GM21737 (cell line): Measurements from ENCODE around the gene ME3.

Source experiments
- ATAC-seq: cut with Tn5 transposase; IDR thresholded peaks from one replicate; pipeline ENCODE4 v1.9.1; 2021; ENCODE audit warnings: mild to moderate bottlenecking, moderate library complexity; ENCODE audit not compliant: unreplicated experiment

The ME3 gene

DNA sequence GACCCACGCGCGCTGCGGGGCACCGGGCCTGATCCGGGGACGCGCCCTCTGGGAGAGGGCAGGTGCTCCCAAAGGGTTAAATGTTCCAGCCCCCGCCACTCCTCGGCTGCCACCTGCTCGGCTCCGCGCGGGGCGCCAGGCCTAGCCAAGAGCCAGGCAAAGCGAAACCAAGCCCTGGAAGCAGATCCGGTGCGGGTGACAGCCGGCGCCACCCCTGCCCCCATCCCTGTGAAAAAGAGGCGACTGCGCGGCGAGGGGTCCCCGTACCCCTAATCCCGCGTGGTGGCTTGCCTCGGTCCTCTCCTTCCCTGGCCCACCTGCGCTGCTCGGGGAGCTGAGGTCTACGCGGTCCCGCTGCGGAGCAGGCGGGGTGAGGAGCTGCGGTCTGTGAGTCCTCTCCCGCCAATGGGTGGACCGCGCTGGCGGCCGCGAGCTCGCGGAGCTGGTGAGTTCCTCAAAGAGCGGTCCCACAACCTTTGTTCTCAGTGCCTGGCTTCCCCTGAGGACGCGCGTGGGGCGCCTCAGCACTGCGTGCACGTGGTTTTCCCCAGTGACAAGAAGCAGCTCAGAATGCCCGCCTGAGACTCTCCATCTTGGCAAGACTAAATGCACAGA lies at the start of gene ME3:
Gene ME3, minus strand, starts transcription at position 610 of the 615 bp plus-strand sequence.
- ATAC-seq, result no peak

DNA sequence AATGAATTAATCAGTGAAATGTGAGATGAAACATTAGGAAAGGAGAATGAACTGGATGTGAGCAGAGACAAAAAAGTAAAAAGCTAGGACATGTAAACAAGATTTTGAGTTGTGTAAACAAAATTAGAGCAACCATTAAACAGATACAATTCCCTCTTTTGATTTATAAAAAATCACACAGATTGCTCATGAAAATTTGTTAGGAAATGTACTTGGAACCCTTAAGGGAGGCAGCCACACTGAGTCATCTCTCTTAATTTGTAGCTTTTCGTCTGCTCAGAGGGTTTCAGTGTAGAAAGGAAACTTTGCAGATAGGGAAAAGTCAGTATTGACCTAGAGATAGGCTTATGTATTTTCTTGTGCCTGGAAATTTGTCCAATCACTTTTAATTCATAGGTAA lies 49.6 kb upstream of the ME3 start:
- ATAC-seq, result no peak

DNA sequence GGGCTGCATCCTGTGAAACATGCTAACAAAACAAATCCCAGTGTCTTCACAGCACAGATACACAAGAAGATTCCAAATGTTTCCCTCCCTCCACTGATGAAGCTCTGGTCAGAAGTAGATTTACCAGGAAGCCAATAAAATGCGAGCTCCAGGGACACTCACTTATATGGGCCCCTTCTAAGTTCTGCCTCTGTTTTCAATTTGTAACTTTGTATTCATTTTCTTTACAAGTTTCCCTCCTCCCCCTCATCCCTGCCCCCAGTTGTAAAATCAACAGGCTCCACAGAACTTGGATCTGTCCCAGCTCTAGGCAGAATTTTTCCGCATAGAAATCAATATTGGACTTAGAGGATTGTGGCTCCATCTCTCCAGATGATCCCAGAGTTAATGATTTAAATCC lies 48.1 kb upstream of the ME3 start:
- no peak for ATAC-seq

DNA sequence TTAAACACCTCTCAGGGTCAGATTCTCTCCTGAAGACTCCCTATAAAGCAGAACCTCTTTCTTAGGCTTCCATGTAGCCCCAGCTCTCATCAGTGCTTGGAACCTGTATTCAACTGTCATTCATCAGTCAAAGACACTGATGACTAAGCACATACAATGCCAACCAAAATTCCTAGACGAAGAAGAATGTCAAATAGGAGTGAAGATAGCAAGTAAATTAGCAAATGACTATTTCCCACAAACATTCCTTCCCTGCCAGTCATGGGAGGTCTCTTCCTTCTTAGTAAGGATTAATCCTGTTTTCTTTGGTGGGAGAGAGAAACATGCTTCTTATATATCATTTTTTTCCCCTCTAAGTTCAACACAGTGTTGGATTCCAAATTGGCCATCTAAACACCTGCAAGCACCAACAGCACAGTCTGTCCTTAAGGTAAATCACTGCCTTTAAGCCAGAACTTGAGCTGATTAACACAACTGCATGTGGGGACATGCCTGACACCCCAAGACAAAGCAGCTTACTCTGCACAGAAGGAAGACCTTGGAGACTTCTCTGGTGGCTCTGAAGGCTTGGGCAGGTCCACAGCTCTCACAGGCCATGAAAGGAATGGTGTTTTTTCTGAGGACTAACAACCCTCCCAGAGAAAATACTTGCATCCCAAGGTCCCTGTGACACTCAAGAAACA lies 47.5 kb upstream of the ME3 start:
- no peak for ATAC-seq

DNA sequence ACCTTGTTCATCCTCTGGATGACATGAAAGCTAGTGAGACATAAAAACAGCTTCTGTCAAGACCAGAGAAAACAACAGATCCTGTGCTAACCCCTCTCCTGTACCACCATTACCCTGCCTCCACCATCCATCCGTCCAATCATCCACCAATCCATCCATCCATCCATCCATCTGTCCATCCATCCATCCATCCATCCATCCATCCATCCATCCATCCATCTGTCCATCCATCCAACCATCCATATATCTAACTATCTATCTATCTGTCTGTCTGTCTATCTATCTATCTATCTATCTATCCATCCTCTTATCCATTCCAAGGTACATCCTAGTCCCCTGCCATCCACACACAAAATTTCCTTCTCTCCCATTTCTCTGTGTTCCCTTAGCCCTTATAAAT lies 46.6 kb upstream of the ME3 start:
- no peak for ATAC-seq

DNA sequence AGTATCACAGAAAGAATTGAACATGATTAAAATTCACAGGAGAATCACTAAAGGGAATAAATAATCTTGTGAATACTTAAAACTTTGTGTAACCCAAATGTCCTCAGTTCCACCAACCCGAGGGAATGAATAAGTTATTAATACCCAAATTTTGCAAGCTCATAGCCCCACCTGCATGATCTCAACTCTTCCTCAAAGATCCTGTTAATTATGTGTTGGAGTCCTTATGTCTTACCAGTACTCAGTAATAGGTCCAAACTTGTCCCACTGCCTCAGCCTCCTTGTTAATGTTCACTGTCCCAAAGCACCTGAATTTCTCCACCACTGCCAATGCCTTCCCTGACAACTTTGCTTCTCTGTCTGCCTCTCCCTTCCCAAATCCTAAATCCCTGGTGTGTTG lies 46.1 kb upstream of the ME3 start:
- ATAC-seq, result no peak

DNA sequence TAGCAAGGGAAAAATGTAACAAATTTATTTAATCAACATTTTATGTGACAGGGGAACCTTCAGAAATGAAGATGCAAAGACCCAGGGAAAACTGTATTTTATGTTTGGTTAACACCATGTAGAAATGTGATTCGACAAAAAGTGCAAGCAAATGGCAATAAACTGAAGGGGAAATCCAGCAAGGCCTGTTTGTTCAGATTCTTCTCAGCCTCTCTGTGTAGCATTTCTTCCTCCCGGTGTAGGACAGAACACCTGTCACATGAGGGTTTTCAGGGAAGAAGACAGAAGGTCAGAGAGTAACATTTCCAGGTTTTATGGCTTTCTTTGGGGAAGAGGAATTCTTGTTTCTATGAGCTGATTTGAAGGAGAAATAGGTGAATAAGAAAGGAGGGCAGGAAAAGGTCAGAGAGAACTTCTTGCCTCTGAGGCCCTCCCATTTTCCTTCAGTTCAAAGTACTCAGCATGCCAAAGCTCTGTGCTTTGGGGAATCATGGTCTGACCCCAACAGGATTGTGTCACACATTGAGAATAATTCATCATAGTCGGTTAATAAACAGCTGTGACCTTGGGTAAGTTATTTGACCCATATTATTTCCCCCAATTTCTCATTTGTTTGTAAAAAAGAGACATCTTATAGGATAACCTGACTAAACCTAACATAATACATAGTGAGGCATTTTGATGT lies 45.5 kb upstream of the ME3 start:
- no peak for ATAC-seq

DNA sequence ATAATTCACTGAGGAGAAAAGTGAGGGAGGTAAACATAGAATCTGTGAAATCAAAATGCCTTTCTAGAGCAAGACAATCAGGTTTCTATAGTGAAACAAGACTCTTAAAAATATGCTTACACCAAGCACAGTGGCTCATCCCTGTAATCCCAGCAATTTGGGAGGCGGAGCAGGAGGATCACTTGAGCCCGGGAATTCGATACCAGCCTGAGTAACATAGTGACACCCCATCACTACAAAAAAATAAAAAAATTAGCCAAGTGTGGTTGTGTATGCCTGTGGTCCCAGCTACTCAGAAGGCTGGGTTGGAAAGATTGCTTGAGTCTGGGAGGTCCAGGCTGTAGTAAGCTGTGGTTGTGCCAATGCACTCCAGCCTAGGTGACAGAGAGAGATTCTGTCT lies 43.2 kb upstream of the ME3 start:
- no peak for ATAC-seq

DNA sequence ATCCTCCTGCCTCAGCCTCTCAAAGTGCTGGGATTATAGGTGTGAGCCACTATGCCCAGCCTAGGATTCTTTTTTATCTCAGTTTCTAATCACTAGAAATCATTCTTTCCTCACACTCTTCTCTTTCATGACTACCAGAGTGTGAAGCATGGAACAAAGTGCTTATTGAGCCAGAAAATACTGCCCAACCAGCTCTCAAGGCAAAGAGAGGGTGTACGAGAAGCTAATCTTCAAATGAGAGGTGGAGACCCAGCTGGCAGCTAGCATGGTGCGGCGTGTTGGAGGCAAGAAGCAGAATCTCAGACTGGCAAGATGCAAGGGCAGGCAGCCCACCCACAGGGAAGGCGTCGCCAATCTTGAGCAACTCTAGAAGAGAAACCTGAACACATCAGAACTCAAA lies 41.1 kb upstream of the ME3 start:
- ATAC-seq, result no peak

DNA sequence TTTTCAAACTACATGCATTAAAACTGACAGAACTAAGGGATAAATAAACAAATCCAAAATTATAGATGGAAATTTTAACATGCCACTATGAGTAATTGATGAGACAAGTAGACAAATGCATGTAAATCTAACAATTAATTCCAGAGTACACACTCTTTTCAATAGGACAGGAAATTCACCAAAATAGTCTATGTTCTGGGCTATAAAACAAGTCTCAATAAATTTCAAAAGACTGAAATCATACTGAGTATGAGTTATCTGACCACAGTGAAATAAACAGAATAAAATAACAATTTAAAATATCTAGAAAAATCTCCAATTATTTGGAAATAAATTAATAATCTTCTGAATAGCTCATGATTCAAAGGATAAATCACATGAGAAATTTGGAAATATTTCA lies 38.5 kb upstream of the ME3 start:
- no peak for ATAC-seq

DNA sequence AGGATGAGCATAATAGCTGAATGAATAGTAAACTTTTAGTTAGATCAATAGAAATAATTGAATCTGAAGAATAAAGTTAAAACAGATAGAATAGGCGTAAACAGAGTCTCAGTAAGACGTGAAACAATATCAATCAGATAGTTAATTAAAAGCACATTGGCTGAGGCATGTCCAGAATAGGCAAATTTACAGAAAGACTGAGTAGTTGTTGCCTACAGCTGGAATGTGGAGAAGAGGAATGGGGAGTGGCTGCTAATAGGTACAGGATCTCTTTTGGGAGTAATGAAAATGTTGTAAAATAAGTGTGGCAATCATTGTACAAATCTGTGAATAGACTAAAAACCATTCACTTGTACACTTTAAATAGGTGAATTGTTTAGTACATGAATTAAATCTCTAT lies 36.3 kb upstream of the ME3 start:
- no peak for ATAC-seq

DNA sequence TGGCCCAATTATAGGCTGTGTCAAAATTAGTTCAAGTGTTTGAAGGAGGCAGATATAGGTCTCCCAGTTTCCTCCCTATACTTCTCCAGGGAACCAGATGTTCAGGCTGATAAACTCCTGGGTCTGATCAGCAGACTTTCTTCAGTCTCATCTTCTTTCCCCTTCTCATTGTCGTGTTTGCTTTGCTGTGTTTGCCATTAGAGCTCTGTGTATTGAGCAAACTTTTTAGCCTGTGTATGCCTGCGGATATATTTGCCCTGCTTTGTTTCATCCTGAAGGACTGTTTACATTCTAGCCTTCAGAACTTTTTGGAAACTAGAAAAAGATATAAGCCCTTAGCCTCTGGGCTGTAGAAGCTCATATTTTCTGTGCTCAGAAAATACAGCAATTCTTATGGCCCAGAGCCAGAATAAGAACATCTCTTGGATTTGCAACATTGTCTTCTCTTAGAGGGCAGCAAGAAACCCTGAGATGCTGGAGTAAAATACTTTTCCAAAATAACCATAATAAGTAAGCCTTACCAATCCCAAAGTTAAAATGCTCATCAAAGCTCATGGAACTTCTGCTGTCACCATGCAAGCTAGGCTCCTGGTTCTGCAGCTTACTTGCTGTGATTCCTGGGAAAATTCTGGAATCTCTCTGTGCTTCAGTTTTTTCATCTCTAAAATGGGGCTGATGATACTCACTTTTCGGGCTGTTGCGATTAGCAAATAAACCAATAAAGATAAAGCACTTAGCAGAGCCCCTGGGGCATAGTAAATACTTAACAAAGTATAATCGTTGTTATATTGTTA lies 34.1 kb upstream of the ME3 start:
- ATAC-seq, result no peak

DNA sequence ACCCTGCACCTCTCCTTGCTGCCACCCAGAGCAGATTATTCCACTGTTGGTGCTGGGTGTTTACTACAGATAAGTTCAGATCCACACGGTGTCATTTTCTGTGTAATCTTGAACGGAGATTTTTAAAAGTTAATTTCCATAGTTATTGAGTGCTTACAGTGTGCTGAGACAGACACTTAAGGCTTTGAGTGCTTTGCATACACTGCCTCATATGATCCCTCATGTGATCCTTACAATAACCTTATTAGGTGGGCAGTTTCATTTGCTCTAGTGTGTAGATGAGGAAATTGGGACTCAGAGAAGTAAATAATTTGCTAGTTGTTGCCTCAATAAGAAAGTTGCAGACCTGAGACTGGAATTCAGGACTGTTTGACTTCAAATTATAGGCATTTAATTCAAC lies 32.3 kb upstream of the ME3 start:
- ATAC-seq, result no peak

DNA sequence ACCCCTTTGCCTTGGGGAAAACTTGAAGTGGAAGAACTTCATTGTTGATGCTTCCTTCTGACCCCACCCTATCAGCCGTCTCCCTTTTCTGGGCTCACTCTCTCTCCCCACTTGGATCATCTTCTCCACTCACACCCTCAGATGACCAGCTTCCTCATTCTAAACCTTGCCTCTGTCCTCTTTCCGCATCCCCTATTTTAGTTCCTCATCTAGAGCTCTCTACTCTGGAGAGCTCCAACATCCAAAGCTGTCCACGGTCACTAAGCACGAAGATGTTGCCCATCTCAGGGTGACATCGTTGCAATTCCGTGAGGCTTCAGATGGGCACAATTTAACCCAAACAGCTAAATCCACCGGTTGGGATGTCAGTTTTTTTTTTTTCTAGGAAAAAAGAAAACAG lies 31.6 kb upstream of the ME3 start:
- no peak for ATAC-seq

DNA sequence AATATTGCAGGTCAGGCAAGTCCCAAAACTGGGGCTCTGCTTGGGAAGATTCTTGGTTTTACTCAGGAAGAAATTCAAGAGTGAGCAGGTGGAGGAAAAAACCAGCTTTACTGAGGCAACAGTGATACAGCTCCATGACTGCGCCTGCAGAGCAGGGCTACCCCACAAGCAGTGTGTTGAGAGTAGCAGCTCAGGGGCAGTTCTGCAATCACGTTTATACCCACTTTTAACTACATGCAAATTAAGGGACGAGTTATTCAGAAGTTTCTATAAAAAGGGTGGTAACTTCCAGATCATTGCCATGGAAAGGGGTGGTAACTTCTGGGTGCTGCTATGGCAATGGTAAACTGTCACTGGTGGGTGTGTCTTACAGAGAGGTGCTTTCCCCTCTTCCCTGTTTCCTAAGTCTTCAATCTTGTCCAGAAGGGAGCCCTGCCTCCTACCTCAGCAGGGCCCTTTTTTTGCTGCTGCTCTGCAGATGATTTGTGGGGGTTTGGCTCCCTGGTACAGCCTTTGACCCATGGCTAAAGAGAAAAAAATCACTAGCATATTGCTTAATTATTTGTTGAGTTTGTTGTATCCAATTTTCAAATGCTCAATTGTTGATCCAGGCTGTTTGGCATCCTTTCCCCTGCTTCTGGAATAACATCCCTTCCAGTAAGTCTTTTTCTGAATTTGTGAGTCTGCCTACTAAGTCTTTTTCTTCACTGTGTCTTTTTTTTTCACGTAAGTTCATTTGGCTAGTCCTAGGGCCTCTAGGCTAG lies 30.0 kb upstream of the ME3 start:
- no peak for ATAC-seq

DNA sequence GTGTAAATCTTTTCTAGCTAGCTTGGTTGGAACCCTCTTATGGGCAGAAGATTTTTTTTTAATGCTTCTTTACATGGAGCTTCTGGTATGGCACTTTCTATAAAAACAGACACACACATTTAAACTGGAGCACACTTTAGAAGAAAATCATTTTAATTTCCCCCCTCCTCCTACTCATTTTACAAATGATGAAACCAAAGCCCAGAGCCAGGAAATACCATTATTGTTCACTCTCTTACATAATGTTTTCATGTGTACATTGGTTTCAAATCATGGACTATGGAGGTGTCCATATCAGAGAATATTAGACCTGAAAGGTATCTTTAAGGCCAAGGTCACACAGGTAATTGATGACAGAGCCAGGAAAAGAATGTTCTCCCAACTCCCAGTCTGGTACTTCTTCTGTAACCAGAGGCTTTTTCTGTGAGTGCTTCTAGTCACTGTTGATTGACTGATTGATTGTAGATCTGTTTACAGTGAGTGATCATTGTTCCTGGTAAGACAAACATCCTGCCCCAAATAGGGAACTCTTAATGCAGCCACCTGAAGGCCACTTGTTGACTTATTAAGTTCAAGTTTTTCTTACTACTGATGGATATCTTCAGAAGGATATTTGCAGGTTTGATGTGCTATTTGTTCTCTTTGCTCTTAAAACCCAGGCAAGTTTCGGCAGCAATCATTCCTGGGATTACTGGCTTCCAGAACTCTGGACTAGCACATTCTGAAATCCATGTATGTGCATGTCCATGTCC lies 26.8 kb upstream of the ME3 start:
- ATAC-seq, result no peak

DNA sequence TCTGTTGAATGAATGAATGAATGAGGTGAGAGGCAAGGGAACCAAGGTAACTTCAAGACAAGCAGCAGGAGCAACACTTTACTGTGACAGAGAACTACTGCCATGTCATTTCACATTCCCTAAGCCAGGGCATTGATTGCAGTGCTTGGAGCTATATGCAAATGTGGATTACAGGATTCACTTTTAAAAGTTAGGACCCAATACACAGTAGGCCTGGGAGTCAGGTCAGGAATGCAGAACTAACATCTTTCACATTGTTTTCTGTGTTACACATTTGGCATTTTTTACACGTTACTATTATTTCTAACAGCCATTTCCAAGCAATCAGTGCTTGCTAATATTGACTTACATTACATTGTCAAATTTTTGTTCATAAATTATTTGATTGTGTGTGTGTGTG lies 26.2 kb upstream of the ME3 start:
- no peak for ATAC-seq

DNA sequence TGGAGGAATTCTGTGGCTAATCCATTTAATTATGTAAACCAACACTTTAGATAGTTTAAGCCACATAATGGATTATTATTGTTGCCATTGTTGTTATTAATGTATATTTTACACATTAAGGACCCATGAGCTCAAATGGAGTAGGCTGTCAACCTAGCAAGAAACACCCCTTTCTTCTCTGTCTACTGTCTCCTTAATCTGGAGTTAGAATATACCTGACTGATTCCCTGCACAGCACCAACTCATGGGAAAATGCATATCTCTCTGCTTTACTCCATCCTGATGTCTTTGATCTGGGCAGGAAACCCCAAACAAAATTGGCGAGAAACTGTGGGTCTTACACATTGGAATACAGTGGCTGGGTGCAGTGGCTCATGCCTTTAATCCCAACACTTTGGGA lies 24.0 kb upstream of the ME3 start:
- ATAC-seq, result no peak

DNA sequence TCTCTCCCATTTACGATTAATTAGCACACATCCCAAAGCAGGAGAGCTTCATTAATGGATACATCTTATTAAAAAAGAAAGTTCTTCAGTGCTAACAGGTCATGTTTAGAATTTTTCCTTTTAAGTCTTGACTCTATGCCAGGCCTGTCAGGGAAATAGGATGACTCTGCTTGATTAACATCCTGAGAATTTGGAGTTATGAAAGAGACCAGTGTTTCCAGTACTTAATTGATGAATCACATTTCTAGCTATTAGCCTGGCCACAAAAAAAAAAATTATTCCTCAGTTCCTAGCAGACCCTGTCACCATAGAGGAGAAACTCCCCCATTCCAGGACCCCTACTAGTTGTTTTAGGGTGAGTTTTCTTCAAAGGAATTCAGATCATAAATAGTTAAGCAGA lies 23.6 kb upstream of the ME3 start:
- no peak for ATAC-seq

DNA sequence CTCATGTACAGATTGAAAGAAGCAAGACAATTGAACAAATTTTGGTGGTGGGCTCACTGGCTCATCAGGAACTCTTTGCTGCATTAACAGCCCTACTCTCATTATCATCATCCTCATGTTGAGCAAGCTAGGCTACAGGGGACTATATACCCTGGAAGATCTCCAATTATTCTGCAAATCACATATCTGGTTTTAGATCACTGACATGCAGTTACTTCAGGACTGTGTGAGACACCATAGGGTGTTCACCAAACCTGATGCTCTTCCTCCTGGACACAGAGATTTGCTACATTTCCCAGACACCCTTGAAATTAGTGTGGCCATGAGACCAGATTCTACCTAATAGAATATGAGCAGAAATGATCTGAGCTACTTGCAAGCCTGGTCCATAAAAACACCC lies 23.0 kb upstream of the ME3 start:
- ATAC-seq, result no peak
